OCI-LY3 (cell line): ENCODE measurements around the gene TUBGCP2.

Experiments used
- H2AFZ ChIP-seq: fragments of 200-600, 300-600 bp; shearing (Covaris generic); 2 replicates; pipeline ENCODE4 v1.6.0; 2014; ENCODE audit warnings: antibody characterized with exemption, low read depth, low read length
- H3K27ac ChIP-seq: fragments of 200-600, 300-600 bp; sonication (generic); 2 replicates; pipeline ENCODE4 v1.5.1; 2014; ENCODE audit warnings: mild to moderate bottlenecking, low read length, moderate library complexity, mixed read lengths
- H3K27me3 ChIP-seq: fragments of 200-600, 300-600 bp; sonication (generic); 2 replicates; pipeline ENCODE4 v1.6.1; 2014; ENCODE audit warnings: low read depth, low read length, mixed read lengths
- H3K36me3 ChIP-seq: fragments of 200-600, 300-600 bp; sonication (generic); replicated peaks from 2 replicates; pipeline ENCODE3; 2014; ENCODE audit warnings: low read depth, low read length, mixed read lengths
- H3K4me1 ChIP-seq: fragments of 300-600, 200-600 bp; sonication (generic); 2 replicates; pipeline ENCODE4 v1.6.1; 2014; ENCODE audit warnings: low read length, mixed read lengths
- H3K4me2 ChIP-seq: fragments of 200-600, 300-600 bp; sonication (generic); 2 replicates; pipeline ENCODE4 v1.6.1; 2014; ENCODE audit warnings: low read length, mixed read lengths
- H3K4me3 ChIP-seq: fragments of 300-600, 200-600 bp; sonication (generic); 2 replicates; pipeline ENCODE4 v1.5.1; 2014; ENCODE audit warnings: antibody characterized with exemption, mild to moderate bottlenecking, low read length, moderate library complexity
- H3K79me2 ChIP-seq: fragments of 300-600, 200-600 bp; shearing (Covaris generic); 2 replicates; pipeline ENCODE4 v1.6.1; 2014; ENCODE audit warnings: mild to moderate bottlenecking, low read length, mixed read lengths
- H3K9ac ChIP-seq: fragments of 300-600, 200-600 bp; shearing (Covaris generic); 2 replicates; pipeline ENCODE4 v1.6.0; 2014; ENCODE audit warnings: mild to moderate bottlenecking, low read length, moderate library complexity
- H3K9me3 ChIP-seq: fragments of 200-600, 300-600 bp; shearing (Covaris generic); 2 replicates; pipeline ENCODE4 v1.6.1; 2014; ENCODE audit warnings: low read length, mixed read lengths; ENCODE audit not compliant: insufficient read depth
- H4K20me1 ChIP-seq: fragments of 200-600, 300-600 bp; sonication (generic); 2 replicates; pipeline ENCODE4 v1.6.1; 2016; ENCODE audit warnings: low read length, mixed read lengths; ENCODE audit not compliant: insufficient read depth
- EZH2phosphoT487 ChIP-seq: fragments of 200-600 bp; shearing (Covaris generic); IDR thresholded peaks from 2 replicates; pipeline ENCODE4 v1.6.1; 2018; ENCODE audit warnings: antibody characterized with exemption, mixed run types, low read depth
- TF ChIP-seq, protein P1 (sequence below): fragments of 200-600, 300-600 bp; sonication (generic); IDR thresholded peaks from 2 replicates; pipeline ENCODE4 v1.5.1; 2014; ENCODE audit warnings: antibody characterized with exemption, low read length, low read depth

Gene TUBGCP2

DNA sequence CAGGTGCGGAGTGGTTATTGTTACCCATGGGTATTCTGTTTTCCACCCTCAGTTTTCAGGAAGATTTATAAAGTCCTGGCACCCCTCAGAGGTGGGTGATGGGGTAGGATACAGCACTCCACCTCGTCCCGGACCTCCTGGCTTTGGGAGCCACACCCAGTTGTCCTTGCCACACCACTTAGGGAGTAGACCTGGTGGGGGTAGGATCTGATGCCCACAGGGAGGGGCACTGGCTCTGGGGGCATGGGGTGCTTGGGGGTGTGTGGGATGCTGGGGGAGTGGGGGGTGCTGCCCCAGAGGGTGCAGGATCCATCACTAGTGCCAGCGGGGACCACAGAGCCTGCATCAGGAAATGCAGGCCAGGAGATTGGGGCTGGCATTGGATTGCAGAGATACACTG is 4.5 kb upstream of the TUBGCP2 start:
- no peak overlapping the region for H3K4me2 ChIP-seq
- H3K9ac ChIP-seq, result no peak overlapping the region
- TF ChIP-seq, protein P1, sequence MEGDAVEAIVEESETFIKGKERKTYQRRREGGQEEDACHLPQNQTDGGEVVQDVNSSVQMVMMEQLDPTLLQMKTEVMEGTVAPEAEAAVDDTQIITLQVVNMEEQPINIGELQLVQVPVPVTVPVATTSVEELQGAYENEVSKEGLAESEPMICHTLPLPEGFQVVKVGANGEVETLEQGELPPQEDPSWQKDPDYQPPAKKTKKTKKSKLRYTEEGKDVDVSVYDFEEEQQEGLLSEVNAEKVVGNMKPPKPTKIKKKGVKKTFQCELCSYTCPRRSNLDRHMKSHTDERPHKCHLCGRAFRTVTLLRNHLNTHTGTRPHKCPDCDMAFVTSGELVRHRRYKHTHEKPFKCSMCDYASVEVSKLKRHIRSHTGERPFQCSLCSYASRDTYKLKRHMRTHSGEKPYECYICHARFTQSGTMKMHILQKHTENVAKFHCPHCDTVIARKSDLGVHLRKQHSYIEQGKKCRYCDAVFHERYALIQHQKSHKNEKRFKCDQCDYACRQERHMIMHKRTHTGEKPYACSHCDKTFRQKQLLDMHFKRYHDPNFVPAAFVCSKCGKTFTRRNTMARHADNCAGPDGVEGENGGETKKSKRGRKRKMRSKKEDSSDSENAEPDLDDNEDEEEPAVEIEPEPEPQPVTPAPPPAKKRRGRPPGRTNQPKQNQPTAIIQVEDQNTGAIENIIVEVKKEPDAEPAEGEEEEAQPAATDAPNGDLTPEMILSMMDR, result no peak
- TF ChIP-seq EZH2phosphoT487, result no peak
- H3K79me2 ChIP-seq, result peaks cover 5% of the 10 kb centered on the region
- H3K27me3 ChIP-seq, result no peaks in the 10 kb centered on the region
- peaks cover 4% of the 10 kb centered on the region; the same call in 1 of the 2 replicates for H4K20me1 ChIP-seq
- no peak overlapping the region for H3K4me3 ChIP-seq
- H3K4me1 ChIP-seq, result 0 out of 2 replicates have a peak, but pooled peaks cover 4% of the 10 kb centered on the region
- peaks cover 4% of the 10 kb centered on the region for H3K36me3 ChIP-seq
- H3K27ac ChIP-seq, result no peak overlapping the region
- no peaks in the 10 kb centered on the region for H3K9me3 ChIP-seq
- H2AFZ ChIP-seq, result no peak overlapping the region

DNA sequence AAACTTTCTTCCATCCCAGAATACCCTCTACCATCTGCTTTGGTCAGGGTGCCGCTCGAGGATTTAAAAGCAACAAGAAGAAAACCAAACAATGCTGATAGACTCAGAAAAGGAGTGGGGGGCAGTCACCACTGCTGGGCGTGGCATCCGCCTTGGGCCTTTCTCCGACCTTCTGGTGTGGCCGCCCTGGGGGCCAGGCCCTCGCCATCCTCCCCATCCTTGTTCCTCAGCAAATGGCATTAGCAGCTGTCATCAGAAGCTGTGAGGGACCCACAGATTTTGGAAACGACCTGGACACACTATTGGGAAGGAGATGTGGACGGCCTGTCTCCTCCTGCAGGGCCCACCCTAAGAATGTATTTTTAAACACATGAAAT is 4.1 kb upstream of the TUBGCP2 start:
- Histone ChIP-seq H3K4me1 (0 out of 2 replicates have a peak, but pooled peaks cover 4% of the 10 kb centered on the region), H3K27me3 (no peaks in the 10 kb centered on the region), H3K27ac (no peak overlapping the region), H3K36me3 (peaks cover 4% of the 10 kb centered on the region), H3K79me2 (peaks cover 9% of the 10 kb centered on the region), H3K9ac (no peak overlapping the region), H3K4me3 (no peak overlapping the region), H3K4me2 (no peak overlapping the region), H4K20me1 (peaks cover 4% of the 10 kb centered on the region; the same call in 1 of the 2 replicates), H3K9me3 (no peaks in the 10 kb centered on the region), H2AFZ (no peak overlapping the region)
- TF ChIP-seq, protein P1, result no peak
- no peak for TF ChIP-seq EZH2phosphoT487

DNA sequence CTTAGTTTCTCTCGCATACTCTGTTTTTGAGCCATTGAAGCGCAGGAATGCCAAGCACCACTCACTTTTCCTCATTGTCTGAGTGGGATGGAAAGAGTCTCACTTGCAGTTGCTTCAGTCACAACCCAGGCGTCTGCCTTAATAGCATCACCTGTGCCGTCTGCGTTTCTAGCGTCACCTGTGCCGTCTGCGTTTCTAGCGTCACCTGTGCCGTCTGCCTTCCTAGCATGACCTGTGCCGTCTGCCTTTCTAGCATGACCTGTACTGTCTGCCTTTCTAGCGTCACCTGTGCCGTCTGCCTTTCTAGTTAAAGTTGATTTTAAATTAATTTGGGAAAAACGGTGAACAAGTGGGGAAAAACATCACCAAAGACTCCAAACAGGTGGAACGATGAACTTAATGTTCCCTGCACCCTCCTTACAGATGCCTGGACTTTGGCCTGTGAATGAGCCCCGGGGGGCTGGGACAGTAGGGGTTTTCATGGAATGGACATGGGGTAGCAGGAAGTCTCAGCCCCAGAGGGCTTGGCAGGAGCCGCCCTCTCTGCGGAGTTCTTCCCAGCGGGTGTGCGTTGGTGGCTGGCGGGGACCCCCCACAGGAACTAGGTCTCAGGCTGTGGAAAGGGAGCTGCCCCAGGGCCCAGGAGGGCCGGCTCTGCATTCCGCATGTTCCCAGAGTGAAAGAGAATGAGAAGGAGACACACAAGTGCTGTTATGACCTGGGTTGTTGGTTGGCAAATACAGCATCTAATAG is 3.5 kb upstream of the TUBGCP2 start:
- peaks cover 15% of the 10 kb centered on the region for H3K79me2 ChIP-seq
- no peaks in the 10 kb centered on the region for H3K27me3 ChIP-seq
- no peak overlapping the region for H3K4me2 ChIP-seq
- no peak overlapping the region for H3K27ac ChIP-seq
- H3K4me3 ChIP-seq, result no peak overlapping the region
- no peak overlapping the region for H3K9ac ChIP-seq
- H3K4me1 ChIP-seq, result peaks cover 8% of the 10 kb centered on the region
- H4K20me1 ChIP-seq, result peaks cover 4% of the 10 kb centered on the region
- no peaks in the 10 kb centered on the region for H3K9me3 ChIP-seq
- peaks cover 4% of the 10 kb centered on the region for H3K36me3 ChIP-seq
- TF ChIP-seq EZH2phosphoT487, result no peak
- TF ChIP-seq, protein P1, result no peak
- no peak overlapping the region for H2AFZ ChIP-seq

DNA sequence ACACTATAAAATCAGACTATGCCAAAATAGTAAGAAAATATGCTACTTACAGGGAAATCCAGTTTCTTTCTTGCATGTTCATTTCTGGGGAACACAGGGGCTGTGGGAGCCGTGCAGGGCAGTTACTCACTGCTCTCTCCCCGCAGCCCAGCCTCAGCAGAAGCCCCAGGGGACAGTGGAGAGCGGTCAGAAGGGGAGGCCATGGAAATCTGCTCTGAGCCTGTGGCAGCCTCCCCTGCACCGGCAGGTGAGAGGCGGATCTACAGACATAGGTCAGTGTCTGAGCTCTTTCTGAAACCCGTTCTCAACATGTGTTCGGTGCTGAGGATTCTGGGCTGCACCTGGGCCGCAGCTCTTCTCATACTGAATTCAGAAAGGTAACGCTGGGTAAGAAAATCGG is 2.9 kb upstream of the TUBGCP2 start:
- Histone ChIP-seq H3K4me2 (no peak overlapping the region), H3K4me1 (peaks cover 14% of the 10 kb centered on the region), H3K27ac (no peak overlapping the region), H3K79me2 (peaks cover 21% of the 10 kb centered on the region), H3K9me3 (no peaks in the 10 kb centered on the region), H4K20me1 (peaks cover 4% of the 10 kb centered on the region), H2AFZ (no peak overlapping the region), H3K9ac (no peak overlapping the region), H3K36me3 (peaks cover 4% of the 10 kb centered on the region), H3K27me3 (no peaks in the 10 kb centered on the region), H3K4me3 (no peak overlapping the region)
- no peak for TF ChIP-seq EZH2phosphoT487
- TF ChIP-seq, protein P1, result no peak
